HG03571 (cell line): ENCODE data around the gene NPM1.

Experiments
- ATAC-seq: cut with Tn5 transposase; IDR thresholded peaks from one replicate; pipeline ENCODE4 v1.9.1; 2021; ENCODE audit not compliant: unreplicated experiment

NPM1 gene

DNA sequence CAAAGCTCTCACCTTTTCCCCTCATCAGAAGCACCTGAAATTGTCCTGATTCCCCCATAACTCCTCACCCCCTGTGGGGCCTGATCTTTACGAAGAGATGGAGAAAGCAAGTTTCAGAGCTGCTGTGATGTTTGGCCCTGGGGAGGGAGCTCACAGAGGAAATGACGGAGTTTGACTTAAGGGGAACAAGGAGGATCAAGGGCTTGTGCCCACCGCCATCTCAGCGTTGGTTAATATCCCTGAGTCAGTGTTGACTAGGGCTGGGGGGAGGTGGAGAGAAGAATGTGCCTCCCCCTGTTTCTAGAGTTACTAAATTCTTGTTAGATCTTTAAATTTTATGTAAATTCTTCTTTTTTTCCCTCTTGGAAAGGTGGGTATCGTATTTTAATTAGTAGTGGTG is 59.6 kb downstream of the NPM1 start:
- ATAC-seq: no peak

DNA sequence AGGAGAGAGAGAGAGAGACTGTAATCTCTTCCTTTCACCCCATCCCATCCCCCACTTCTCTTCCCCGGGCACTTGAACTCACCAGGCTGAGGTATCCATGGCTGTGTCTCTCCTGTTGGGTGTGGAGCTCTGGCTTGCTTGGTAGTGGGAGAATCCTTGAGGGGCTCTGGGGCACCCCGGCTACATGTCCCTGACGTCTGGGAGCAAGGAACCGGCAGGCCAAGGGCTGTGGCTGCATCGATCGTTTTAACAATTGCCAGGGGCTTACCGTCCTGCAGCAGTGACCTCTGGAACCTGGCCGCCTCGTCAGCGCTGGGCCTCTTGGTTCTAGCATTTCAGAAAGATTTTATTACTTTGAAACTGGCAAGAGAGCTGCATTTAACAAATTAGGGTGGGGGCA is 61.8 kb downstream of the NPM1 start:
- ATAC-seq: no peak

DNA sequence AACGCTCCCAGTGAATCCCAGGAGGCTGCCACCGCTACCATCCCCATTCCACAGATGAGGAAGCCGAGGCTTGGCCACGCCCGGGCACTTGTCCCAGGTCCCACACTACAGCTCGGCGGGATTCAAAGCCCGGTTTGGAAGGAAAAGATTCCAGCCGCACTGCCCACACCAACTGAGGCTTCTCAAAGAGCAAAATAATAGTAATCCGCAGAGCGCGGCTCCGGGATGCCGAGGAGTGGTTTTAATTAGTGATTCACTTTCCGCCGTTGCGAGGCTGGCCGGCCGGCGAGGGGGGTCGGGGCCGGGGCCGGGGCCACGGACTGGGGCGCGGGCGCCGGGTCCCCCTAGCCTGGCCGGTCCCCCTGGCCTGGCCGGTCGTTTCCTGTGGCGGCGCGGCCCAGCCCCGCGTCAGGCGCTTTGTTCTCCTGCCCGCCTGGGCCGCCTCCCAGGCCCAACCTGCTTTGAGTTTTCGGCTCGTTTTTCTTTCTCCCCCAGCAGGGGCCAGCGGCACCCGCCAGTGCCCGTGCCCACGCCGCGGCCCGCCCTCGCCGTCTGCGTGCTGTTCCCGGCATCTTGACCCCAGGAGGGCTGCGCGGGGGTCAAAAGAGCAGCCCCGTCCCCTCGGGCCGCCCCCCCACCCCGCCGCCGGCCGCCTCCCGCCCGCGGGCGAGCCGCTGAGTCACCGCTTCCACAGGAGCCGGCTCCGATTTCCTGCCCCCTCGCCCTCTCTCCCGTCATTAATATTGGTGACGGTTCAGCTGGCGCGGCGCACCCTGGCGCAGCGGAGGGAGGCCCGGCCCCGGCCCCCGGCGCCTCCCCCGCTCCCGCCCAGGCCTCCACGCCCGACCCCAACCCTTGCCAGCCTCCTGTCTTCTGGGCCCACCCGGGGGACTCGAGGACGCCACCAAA is 63.0 kb downstream of the NPM1 start:
- no peak for ATAC-seq

DNA sequence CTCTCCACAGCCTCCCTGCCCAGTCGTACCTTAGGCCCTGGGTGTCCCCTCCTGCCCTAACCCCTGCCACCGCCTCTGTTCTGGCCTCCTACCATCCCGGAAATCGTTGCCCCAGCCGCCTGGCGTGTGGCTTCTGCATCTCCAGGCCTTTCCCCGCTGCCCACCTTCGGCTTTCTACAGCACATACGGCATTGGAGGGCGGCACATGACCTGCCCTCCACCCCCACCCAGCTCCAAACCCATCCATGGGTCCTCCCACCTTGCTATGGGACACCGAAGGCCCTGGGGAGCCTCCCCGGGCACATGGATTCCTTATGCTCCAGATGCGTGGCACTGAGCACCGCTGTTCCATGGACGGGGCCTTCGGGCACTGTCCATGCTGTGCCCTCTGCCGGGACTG is 63.8 kb downstream of the NPM1 start:
- no peak for ATAC-seq

DNA sequence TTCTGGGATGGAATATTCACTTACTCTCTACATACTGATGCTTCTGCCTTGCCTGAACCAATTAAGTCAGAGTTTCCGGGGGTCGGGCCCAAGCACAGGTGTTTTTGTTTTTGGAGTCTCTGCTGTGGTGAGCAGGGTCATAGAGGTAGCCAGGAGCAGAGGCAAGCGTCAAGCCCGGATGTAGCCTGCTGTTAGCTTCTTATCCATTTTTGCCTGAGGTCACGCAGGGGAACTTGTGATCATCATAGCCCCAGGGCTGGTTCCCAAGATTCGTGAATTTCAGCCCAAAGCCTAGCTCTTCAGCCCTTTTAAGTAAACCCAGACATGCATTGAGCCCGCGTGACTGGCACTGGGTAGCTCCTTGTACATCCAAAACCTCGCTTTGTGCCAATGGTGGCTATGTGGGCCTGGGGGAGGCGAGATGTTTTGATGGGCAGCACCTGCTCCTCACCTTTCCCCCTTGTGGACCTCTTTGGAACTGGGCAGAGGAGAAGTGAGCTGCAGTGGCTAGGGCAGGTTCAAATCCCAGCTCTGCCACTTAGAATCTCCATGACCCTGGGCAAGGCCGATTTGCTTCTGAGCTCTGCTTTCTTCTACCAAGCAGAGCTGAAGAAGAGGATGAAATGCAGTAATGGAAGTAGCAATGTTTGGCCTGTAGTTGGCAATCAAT is 65.5 kb downstream of the NPM1 start:
- ATAC-seq: no peak

DNA sequence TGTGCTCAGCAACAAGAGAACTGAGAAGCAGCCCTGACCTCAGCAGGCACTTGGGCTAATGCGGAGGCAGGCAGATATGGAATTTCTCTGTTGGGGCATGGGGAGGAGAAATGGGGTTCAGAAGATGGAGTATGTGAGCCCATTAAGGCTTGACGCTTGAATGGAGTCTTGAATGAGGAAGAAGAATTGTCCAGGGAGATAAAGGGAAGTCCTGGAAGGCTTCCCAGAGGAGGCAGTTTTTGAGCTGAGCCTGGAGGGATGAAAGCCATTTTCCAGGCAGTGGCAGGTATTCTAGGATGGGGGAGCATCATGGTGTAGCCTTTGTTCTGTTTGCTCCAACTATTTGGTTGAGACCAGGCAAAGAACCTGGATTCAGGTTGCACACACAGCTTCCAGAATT is 66.3 kb downstream of the NPM1 start:
- ATAC-seq: no peak

DNA sequence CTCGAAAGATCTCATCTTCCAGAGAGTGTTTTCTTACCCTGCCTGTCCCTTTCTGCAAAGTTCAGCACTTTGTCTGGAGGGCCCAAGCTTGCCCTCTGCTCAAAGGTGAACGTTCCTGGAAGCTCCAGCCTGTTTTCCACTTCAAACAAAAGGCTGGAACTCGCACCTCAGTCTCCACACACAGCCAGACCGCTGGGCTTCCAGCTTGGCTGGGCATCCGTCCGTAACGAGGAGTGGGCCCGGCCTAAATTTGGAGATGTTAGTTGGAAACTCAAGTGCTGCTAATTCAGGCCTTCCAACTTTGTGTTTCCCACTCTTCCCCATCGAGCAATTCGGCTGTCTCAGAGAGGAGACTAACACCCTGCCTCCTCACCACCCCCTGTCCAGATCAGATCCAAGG is 66.9 kb downstream of the NPM1 start:
- no peak for ATAC-seq

DNA sequence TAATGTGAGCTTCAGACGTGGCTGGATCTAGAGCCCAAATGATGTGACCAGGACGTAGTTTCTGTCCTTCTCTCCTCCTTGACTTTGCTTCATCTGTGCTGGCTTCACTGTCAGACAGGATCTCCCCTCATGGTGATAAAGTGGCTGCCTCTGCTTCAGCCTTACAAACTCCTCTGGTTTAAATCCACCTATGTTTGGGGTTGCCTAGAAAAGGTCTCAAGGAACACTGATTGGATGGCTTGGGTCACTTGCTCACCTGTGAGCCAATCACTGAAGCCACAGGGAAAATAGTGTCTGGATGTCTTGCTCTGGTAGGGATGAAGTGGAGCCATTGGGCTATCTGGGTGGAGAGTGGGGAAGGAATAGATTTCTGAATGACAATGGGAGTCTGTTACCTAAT is 67.9 kb downstream of the NPM1 start:
- no peak for ATAC-seq

DNA sequence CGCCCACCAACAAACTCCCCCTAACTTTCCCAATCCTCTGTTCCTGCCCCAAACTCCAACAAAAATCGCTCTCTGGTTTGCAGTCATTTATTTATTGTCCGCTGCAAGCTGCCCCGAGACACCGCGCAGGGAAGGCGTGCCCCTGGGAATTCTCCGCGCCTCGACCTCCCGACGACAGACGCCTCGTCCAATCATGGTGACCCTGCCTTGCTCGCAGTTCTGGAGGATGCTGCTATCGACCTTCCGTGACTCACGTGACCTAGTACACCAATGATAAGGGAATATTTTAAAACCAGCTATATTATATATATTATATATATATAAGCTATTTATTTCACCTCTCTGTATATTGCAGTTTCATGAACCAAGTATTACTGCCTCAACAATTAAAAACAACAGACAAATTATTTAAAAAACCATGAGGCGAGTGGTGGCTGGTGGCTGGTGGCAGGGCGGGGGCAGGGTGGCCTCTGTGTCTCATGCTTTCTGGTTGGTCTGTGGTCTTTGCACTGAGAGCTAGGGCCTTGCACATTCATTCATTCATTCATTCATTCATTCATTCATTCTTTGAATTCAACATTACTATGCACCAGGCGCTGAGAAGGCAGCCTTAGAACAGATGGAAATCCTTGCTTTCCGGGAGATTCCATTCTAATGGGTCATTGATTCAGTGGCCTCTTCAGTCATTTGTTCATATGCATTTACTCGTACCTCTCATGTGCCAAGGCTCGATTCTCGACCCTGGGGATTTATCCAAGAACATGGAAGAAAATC is 69.7 kb downstream of the NPM1 start:
- ATAC-seq: no peak

DNA sequence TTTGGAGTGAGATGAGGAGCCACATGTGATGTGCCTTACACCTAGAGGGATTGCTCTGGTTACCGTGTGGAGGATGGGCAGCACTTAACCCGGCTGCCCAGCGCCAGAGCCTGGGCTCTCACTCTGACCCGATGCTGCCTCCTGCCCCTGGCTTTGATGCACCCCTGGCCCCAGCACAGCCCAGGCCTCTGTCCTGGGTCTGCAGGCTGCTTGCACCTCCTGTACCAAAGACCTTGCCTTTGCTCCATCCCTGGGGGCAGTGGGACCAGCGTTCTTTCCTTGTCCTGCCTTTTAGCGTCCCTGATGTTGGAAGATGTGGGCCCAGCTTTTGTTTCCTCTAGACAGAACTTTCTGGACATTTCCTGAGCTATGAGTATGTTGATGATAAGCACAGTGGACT is 72.2 kb downstream of the NPM1 start:
- ATAC-seq: no peak
